Upper lobe of left lung (tissue), 6 donors: ENCODE measurements around the gene FANCG. TPM values are rescaled to one million over a fixed set of nuclear protein-coding genes. Genes with fewer than 3 reads are reported as not detected.

ENCODE experiments used
- ATAC-seq, 2 donors: fragments of 200-7000 bp; cut with Tn5 transposase; one replicate each; pipeline ENCODE4 v1.9.1; 2022; ENCODE audit warnings: mild to moderate bottlenecking in 2 of 2, moderate library complexity in 2 of 2; ENCODE audit not compliant: low FRiP score in 2 of 2
- DNase-seq, 2 donors: peaks; one replicate each; pipeline ENCODE4 v3.0.0-alpha.2; 2019 to 2020
- H3K27ac ChIP-seq, 4 donors: fragments of 200-600 bp; sonication (generic); one replicate each; pipeline ENCODE4 v1.5.1; 2016 to 2019
- H3K27me3 ChIP-seq, 4 donors: fragments of 200-600 bp; sonication (generic); one replicate each; pipeline ENCODE4 v1.5.1; 2017 to 2019
- H3K36me3 ChIP-seq, 4 donors: fragments of 200-600 bp; sonication (generic); one replicate each; pipeline ENCODE4 v1.5.1; 2016 to 2019
- H3K4me1 ChIP-seq, 4 donors: fragments of 200-600 bp; sonication (generic); one replicate each; pipeline ENCODE4 v1.5.1; 2018 to 2019
- H3K4me3 ChIP-seq, 4 donors: fragments of 200-600 bp; sonication (generic); one replicate each; pipeline ENCODE4 v1.5.1; 2017 to 2019; ENCODE audit warnings: mild to moderate bottlenecking in 2 of 4, moderate library complexity in 1 of 4
- H3K9me3 ChIP-seq, 4 donors: fragments of 200-600 bp; sonication (generic); one replicate each; pipeline ENCODE4 v1.5.1; 2018 to 2019
- EP300 ChIP-seq, 4 donors: sonication (generic); formaldehyde crosslinking; IDR thresholded peaks; one replicate each; pipeline ENCODE4 v1.5.1; 2017; ENCODE audit warnings: antibody characterized with exemption in 4 of 4, control low read depth in 2 of 4
- POLR2A ChIP-seq, 4 donors: fragments of 450-650 bp; IDR thresholded peaks; one replicate each; pipeline ENCODE4 v1.5.1; 2016 to 2017; ENCODE audit warnings: antibody characterized with exemption in 4 of 4, mild to moderate bottlenecking in 2 of 4
- POLR2AphosphoS5 ChIP-seq, 2 donors: sonication (generic); formaldehyde crosslinking; IDR thresholded peaks; one replicate each; pipeline ENCODE4 v1.5.1; 2017; ENCODE audit warnings: antibody characterized with exemption in 2 of 2
- WGBS, 2 donors: methylation state at CpG; one replicate each; pipeline ENCODE4 v1.1.5; 2017 to 2018; 5-methylcytosine and 5-hydroxymethylcytosine counted together
- total RNA-seq, 6 donors: library from RNA; depleted of rRNA in 4 of 6; stranded (reverse); fragments of >200 nt in 4 of 6; gene quantifications; one replicate each; pipeline versions ENCODE4 v1.1.0 to v1.2.1, GENCODE V29; 2016 to 2021
- TF ChIP-seq, protein P1 (sequence below), 6 experiments: fragments of 450-650 bp in 4 of 6; fragments of 200-600 bp in 2 of 6; sonication (generic) in 2 of 6; IDR thresholded peaks; one replicate each; pipeline ENCODE4 v1.5.1; 2016 to 2019; ENCODE audit warnings: antibody characterized with exemption in 6 of 6
- donor health status: DM: no; HTN: no; CAD: no; lungs with moderate emphysema.
- donor health status: DM: no; HTN: yes; CAD: no; lungs with severe emphysema.

Gene FANCG
- total RNA-seq, 6 donors from 2014 or later: 4.7 to 61.8 (median 9.1) TPM

DNA sequence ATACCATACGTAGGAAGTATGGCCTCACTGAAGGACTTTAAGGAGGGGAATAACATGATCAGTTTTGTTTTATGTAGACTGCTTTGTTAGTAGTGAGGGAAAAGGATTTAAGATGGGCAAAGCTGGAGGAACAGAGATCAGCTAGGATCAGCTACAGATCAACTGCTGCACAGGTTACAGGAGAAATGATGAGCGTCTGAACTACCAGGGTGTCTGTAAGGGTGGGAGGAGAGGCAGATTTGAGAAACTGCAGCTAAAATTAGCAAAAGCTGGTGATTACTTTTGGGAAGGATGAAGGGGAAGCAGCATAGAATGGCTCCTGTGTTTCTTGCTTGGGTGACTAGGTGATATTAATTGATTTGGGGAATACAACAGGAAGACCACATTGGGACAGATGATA lies 46.6 kb downstream of the FANCG start:
- TF ChIP-seq POLR2AphosphoS5 (IDR thresholded peaks at IDR 0.05) (no peak), POLR2A (IDR thresholded peaks at IDR 0.05) (no peak), EP300 (IDR thresholded peaks at IDR 0.05) (no peak)
- TF ChIP-seq, protein P1, sequence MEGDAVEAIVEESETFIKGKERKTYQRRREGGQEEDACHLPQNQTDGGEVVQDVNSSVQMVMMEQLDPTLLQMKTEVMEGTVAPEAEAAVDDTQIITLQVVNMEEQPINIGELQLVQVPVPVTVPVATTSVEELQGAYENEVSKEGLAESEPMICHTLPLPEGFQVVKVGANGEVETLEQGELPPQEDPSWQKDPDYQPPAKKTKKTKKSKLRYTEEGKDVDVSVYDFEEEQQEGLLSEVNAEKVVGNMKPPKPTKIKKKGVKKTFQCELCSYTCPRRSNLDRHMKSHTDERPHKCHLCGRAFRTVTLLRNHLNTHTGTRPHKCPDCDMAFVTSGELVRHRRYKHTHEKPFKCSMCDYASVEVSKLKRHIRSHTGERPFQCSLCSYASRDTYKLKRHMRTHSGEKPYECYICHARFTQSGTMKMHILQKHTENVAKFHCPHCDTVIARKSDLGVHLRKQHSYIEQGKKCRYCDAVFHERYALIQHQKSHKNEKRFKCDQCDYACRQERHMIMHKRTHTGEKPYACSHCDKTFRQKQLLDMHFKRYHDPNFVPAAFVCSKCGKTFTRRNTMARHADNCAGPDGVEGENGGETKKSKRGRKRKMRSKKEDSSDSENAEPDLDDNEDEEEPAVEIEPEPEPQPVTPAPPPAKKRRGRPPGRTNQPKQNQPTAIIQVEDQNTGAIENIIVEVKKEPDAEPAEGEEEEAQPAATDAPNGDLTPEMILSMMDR (IDR thresholded peaks at IDR 0.05): no peak
- H3K27me3 ChIP-seq: no peaks in the 10 kb centered on the region
- peaks cover 0 to 6% (median 1%) of the 10 kb centered on the region in 4 donors for H3K36me3 ChIP-seq
- H3K4me3 ChIP-seq: no peak overlapping the region
- 90 to 97% methylated on average over 2 of the region's 2 CpGs for WGBS, 2 donors
- H3K9me3 ChIP-seq: no peaks in the 10 kb centered on the region
- no peak overlapping the region for H3K27ac ChIP-seq
- no peak for ATAC-seq
- peaks cover 4 to 14% (median 5%) of the 10 kb centered on the region in 4 donors for H3K4me1 ChIP-seq
- DNase-seq: no peak

DNA sequence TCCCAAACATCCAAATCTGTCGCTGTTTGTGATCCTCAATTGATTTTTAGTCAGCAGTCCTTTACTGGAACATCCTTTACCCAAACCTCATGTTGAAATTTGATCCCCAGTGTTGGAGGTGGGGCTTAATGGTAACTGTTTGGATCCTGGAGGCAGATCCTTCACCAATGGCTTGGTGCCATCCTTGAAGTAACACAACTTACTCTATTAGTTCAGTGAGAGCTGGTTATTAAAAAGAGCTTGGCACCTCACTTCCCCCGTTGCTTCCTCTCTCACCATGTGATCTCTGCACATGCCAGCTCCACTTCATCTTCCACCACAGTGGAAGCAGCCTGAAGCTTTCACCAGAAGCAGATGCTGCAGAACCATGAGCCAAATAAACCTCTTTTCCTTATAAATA lies 49.9 kb downstream of the FANCG start:
- no peak for ATAC-seq
- Histone ChIP-seq H3K4me3 (no peak overlapping the region), H3K27me3 (no peaks in the 10 kb centered on the region), H3K36me3 (peaks cover 0 to 6% (median 1%) of the 10 kb centered on the region in 4 donors), H3K27ac (no peak overlapping the region), H3K4me1 (no peaks in the 10 kb centered on the region), H3K9me3 (no peaks in the 10 kb centered on the region)
- WGBS, 2 donors: 52 to 72% methylated on average over 2 of the region's 2 CpGs
- no peak for DNase-seq
- TF ChIP-seq POLR2AphosphoS5 (IDR thresholded peaks at IDR 0.05) (no peak), EP300 (IDR thresholded peaks at IDR 0.05) (no peak), POLR2A (IDR thresholded peaks at IDR 0.05) (no peak)
- TF ChIP-seq, protein P1 (IDR thresholded peaks at IDR 0.05): no peak

DNA sequence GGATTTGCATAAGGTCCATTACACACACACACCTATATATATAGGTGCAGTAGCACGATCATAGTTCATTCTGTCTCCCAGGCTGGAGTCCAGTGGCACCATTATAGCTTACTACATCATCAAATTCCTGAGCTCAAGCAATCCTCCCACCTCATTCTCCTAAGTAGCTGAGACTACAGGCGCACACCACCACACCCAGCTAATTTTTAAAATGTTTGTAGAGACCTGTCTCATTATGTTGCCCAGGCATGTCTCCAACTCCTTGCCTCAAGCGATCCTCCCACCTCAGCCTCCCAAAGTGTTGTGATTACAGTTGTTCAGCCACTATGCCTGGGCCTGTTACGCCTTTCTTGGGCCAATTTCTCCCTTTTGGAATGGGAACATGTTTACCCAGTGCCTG lies 50.5 kb downstream of the FANCG start:
- peaks cover 0 to 6% (median 1%) of the 10 kb centered on the region in 4 donors for H3K36me3 ChIP-seq
- H3K9me3 ChIP-seq: no peaks in the 10 kb centered on the region
- DNase-seq: no peak
- 88 to 91% methylated on average over 3 of the region's 4 CpGs for whole genome bisulfite sequencing, 2 donors
- H3K4me3 ChIP-seq: no peak overlapping the region
- ATAC-seq: no peak
- no peaks in the 10 kb centered on the region for H3K27me3 ChIP-seq
- H3K27ac ChIP-seq: no peak overlapping the region
- TF ChIP-seq POLR2A (IDR thresholded peaks at IDR 0.05) (no peak), POLR2AphosphoS5 (IDR thresholded peaks at IDR 0.05) (no peak), EP300 (IDR thresholded peaks at IDR 0.05) (no peak)
- TF ChIP-seq, protein P1 (IDR thresholded peaks at IDR 0.05): no peak
- H3K4me1 ChIP-seq: no peaks in the 10 kb centered on the region

DNA sequence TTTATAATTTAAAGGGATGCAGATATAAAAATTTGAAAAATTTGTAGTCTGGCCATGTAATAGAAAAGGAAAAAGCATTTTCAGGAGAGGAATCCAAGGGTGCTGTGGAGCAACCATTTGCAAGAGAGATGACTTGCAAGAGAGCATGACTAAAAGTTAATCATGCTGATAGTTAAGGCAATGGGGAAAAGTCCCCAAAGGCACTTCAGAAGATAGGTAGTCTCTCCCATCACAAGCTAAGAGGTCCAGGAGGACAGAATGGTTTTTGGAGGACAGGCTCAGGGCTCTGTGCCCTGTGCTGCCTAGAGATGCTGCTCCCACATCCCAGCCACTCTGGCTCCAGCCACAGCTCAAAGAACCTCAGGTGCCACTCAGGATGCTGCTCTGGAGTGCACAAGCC lies 51.4 kb downstream of the FANCG start:
- no peak overlapping the region for H3K27ac ChIP-seq
- H3K36me3 ChIP-seq: peaks cover 0 to 6% (median 1%) of the 10 kb centered on the region in 4 donors
- H3K9me3 ChIP-seq: no peaks in the 10 kb centered on the region
- H3K4me1 ChIP-seq: no peaks in the 10 kb centered on the region
- DNase-seq (no peak), ATAC-seq (no peak)
- no peaks in the 10 kb centered on the region for H3K27me3 ChIP-seq
- TF ChIP-seq POLR2A (IDR thresholded peaks at IDR 0.05) (no peak), EP300 (IDR thresholded peaks at IDR 0.05) (no peak), POLR2AphosphoS5 (IDR thresholded peaks at IDR 0.05) (no peak)
- TF ChIP-seq, protein P1 (IDR thresholded peaks at IDR 0.05): no peak
- no peak overlapping the region for H3K4me3 ChIP-seq

DNA sequence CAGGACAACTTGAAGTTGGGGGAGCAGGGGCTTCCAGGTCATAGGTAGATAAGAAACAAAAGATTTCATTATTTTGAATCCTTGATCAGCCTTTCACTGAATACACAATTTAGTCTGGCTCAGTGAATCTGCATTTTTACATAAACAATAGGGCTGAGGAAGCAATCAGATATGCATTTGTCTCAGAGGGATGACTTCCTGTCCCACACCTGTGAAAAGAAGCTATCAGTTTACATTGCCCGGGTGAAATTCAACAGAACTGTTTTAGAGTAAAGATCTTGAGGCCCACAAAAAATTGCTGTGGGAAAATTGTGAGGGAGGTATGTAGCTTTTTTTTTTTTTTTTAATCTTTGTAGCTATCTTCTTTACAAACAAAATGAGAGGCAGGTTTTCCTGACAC lies 51.9 kb downstream of the FANCG start:
- ATAC-seq: no peak
- 28 to 50% methylated on average over 1 of the region's 1 CpG for WGBS, 2 donors
- no peak for DNase-seq

More for the DNA sequence above, 51.9 kb downstream of the FANCG start:
- H3K27me3 ChIP-seq: no peaks in the 10 kb centered on the region
- no peak overlapping the region for H3K4me3 ChIP-seq
- no peak overlapping the region for H3K27ac ChIP-seq
- TF ChIP-seq POLR2A (IDR thresholded peaks at IDR 0.05) (no peak), POLR2AphosphoS5 (IDR thresholded peaks at IDR 0.05) (no peak), EP300 (IDR thresholded peaks at IDR 0.05) (no peak)
- TF ChIP-seq, protein P1 (IDR thresholded peaks at IDR 0.05): no peak
- peaks cover 0 to 6% (median 0%) of the 10 kb centered on the region in 4 donors for H3K36me3 ChIP-seq
- no peaks in the 10 kb centered on the region for H3K9me3 ChIP-seq
- no peaks in the 10 kb centered on the region for H3K4me1 ChIP-seq
